ENCODE results near the gene ANLN. TPM values are rescaled to one million over a fixed set of nuclear protein-coding genes. Genes with fewer than 3 reads are reported as not detected.

ANLN gene
- total and polyA plus RNA-seq, 2 experiments from 2014 or later: 26.9 to 66.7 TPM

DNA sequence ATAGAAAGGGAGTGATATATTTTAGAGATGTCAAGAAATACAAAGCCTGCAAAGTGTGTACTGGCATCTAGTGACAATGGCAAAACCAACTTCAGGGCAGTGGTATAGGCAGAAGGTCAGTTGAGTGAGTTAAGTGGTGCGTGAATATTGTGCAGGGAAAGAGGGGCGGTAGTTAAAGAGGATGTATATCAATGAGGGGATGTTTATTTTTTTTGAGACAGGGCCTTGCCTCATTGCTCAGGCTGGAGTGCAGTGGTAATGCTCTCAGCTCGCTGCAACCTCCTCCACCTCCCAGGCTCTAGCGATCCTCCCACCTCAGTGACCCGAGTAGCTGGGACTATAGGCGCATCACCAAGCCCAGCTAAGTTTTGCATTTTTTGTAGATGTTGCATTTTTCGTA lies 13.8 kb downstream of the ANLN start:
- DNase-seq (ENCODE audit: low spot score): no peak
- Histone ChIP-seq H3F3A (replicated peaks; ENCODE audit: low read depth) (no peaks in the 10 kb centered on the region), H3K27ac (ENCODE audit: low read depth) (no peak overlapping the region), H3K27me3 (ENCODE audit: insufficient read depth) (no peaks in the 10 kb centered on the region), H3K79me2 (replicated peaks; ENCODE audit: insufficient read depth) (no peaks in the 10 kb centered on the region), H4K20me1 (replicated peaks; ENCODE audit: insufficient read depth) (no peaks in the 10 kb centered on the region), H3K4me1 (ENCODE audit: insufficient read depth) (peaks cover 12% of the 10 kb centered on the region), H3K4me2 (no peak overlapping the region), H3K4me3 (no peak overlapping the region), H2AFZ (no peak overlapping the region), H3K9me2 (ENCODE audit: insufficient read depth) (no peaks in the 10 kb centered on the region), H3K36me3 (ENCODE audit: insufficient read depth) (peaks cover 11% of the 10 kb centered on the region; the same call in 1 of the 2 replicates)
- ATAC-seq: no peak
- Mint-ChIP-seq H3K4me3 (no peak overlapping the region), H3K4me1 (peaks cover 14% of the 10 kb centered on the region), H3K27ac (no peak overlapping the region; the same call in 1 of the 2 replicates), H3K36me3 (ENCODE audit: low read depth) (peaks cover 54% of the 10 kb centered on the region), H3K9me3 (no peaks in the 10 kb centered on the region), H3K27me3 (ENCODE audit: insufficient read depth, low read depth, poor library complexity) (peaks cover 5% of the 10 kb centered on the region)
- no peak for TF ChIP-seq STAT1 (IDR thresholded peaks at IDR 0.05; ENCODE audit: unreplicated experiment)
- TF ChIP-seq, protein P1, sequence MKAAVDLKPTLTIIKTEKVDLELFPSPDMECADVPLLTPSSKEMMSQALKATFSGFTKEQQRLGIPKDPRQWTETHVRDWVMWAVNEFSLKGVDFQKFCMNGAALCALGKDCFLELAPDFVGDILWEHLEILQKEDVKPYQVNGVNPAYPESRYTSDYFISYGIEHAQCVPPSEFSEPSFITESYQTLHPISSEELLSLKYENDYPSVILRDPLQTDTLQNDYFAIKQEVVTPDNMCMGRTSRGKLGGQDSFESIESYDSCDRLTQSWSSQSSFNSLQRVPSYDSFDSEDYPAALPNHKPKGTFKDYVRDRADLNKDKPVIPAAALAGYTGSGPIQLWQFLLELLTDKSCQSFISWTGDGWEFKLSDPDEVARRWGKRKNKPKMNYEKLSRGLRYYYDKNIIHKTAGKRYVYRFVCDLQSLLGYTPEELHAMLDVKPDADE (IDR thresholded peaks at IDR 0.05): no peak
- TF ChIP-seq, protein P2, sequence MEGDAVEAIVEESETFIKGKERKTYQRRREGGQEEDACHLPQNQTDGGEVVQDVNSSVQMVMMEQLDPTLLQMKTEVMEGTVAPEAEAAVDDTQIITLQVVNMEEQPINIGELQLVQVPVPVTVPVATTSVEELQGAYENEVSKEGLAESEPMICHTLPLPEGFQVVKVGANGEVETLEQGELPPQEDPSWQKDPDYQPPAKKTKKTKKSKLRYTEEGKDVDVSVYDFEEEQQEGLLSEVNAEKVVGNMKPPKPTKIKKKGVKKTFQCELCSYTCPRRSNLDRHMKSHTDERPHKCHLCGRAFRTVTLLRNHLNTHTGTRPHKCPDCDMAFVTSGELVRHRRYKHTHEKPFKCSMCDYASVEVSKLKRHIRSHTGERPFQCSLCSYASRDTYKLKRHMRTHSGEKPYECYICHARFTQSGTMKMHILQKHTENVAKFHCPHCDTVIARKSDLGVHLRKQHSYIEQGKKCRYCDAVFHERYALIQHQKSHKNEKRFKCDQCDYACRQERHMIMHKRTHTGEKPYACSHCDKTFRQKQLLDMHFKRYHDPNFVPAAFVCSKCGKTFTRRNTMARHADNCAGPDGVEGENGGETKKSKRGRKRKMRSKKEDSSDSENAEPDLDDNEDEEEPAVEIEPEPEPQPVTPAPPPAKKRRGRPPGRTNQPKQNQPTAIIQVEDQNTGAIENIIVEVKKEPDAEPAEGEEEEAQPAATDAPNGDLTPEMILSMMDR (conservative IDR thresholded peaks at IDR 0.05; ENCODE audit: low read depth in 2 of 2): no peak
- TF ChIP-seq NANOG (IDR thresholded peaks at IDR 0.05; ENCODE audit: borderline replicate concordance): no peak
- TF ChIP-seq EZH2phosphoT487 (IDR thresholded peaks at IDR 0.05; ENCODE audit: unreplicated experiment): no peak
- no peak for TF ChIP-seq ZNF114 (CRISPR knock-in tag; IDR thresholded peaks at IDR 0.05)
- TF ChIP-seq, protein P3, sequence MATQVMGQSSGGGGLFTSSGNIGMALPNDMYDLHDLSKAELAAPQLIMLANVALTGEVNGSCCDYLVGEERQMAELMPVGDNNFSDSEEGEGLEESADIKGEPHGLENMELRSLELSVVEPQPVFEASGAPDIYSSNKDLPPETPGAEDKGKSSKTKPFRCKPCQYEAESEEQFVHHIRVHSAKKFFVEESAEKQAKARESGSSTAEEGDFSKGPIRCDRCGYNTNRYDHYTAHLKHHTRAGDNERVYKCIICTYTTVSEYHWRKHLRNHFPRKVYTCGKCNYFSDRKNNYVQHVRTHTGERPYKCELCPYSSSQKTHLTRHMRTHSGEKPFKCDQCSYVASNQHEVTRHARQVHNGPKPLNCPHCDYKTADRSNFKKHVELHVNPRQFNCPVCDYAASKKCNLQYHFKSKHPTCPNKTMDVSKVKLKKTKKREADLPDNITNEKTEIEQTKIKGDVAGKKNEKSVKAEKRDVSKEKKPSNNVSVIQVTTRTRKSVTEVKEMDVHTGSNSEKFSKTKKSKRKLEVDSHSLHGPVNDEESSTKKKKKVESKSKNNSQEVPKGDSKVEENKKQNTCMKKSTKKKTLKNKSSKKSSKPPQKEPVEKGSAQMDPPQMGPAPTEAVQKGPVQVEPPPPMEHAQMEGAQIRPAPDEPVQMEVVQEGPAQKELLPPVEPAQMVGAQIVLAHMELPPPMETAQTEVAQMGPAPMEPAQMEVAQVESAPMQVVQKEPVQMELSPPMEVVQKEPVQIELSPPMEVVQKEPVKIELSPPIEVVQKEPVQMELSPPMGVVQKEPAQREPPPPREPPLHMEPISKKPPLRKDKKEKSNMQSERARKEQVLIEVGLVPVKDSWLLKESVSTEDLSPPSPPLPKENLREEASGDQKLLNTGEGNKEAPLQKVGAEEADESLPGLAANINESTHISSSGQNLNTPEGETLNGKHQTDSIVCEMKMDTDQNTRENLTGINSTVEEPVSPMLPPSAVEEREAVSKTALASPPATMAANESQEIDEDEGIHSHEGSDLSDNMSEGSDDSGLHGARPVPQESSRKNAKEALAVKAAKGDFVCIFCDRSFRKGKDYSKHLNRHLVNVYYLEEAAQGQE (IDR thresholded peaks at IDR 0.05; ENCODE audit: unreplicated experiment): no peak

DNA sequence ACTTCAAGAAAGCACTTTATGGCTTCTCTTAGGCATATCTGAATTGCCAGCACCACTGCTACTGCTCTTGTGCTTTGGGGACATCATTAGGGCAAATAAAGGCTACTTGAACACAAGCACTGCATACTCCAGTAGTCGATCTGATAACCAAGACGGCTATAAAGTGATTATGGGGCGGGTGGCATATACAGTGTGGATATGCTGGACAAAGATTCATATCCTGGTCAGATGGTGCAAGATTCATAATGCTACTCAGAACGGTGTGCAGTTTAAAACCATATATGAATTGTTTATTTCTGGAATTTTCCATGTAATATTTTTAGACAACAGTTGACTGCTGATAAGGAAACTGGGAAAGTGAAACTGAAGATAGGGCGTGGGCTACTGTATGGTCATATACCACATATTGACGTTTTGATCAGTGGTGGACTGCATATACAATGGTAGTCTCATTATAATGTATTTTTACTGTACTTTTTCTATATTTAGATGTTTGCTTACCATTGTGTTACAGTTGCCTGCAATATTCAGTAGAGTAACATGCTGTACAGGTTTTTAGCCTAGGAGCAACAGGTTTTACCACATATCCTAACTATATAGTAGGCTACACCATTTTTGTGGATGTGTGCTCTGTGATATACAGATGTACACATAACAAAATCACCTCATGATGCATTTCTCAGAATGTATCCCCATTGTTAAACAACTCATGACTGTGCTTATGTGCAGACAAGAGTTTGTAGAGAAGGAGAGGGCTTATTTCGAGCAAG lies 15.2 kb downstream of the ANLN start:
- Histone ChIP-seq H2AFZ (no peak overlapping the region), H3K36me3 (ENCODE audit: insufficient read depth) (peaks cover 14% of the 10 kb centered on the region; the same call in 1 of the 2 replicates), H3K27ac (ENCODE audit: low read depth) (no peak overlapping the region; the same call in 1 of the 2 replicates), H3K4me3 (no peak overlapping the region), H3F3A (replicated peaks; ENCODE audit: low read depth) (no peaks in the 10 kb centered on the region), H3K27me3 (ENCODE audit: insufficient read depth) (no peaks in the 10 kb centered on the region), H4K20me1 (replicated peaks; ENCODE audit: insufficient read depth) (no peaks in the 10 kb centered on the region), H3K4me2 (no peak overlapping the region), H3K79me2 (replicated peaks; ENCODE audit: insufficient read depth) (no peaks in the 10 kb centered on the region), H3K9me2 (ENCODE audit: insufficient read depth) (no peaks in the 10 kb centered on the region), H3K4me1 (ENCODE audit: insufficient read depth) (peaks cover 12% of the 10 kb centered on the region)
- Mint-ChIP-seq H3K27ac (peak overlapping the region; percentile 49; the same call in 1 of the 2 replicates), H3K36me3 (ENCODE audit: low read depth) (peaks cover 44% of the 10 kb centered on the region), H3K9me3 (no peaks in the 10 kb centered on the region), H3K4me3 (no peak overlapping the region), H3K27me3 (ENCODE audit: insufficient read depth, low read depth, poor library complexity) (peaks cover 5% of the 10 kb centered on the region), H3K4me1 (peaks cover 14% of the 10 kb centered on the region)
- ATAC-seq: no peak
- no peak for DNase-seq (ENCODE audit: low spot score)
- TF ChIP-seq, protein P4, sequence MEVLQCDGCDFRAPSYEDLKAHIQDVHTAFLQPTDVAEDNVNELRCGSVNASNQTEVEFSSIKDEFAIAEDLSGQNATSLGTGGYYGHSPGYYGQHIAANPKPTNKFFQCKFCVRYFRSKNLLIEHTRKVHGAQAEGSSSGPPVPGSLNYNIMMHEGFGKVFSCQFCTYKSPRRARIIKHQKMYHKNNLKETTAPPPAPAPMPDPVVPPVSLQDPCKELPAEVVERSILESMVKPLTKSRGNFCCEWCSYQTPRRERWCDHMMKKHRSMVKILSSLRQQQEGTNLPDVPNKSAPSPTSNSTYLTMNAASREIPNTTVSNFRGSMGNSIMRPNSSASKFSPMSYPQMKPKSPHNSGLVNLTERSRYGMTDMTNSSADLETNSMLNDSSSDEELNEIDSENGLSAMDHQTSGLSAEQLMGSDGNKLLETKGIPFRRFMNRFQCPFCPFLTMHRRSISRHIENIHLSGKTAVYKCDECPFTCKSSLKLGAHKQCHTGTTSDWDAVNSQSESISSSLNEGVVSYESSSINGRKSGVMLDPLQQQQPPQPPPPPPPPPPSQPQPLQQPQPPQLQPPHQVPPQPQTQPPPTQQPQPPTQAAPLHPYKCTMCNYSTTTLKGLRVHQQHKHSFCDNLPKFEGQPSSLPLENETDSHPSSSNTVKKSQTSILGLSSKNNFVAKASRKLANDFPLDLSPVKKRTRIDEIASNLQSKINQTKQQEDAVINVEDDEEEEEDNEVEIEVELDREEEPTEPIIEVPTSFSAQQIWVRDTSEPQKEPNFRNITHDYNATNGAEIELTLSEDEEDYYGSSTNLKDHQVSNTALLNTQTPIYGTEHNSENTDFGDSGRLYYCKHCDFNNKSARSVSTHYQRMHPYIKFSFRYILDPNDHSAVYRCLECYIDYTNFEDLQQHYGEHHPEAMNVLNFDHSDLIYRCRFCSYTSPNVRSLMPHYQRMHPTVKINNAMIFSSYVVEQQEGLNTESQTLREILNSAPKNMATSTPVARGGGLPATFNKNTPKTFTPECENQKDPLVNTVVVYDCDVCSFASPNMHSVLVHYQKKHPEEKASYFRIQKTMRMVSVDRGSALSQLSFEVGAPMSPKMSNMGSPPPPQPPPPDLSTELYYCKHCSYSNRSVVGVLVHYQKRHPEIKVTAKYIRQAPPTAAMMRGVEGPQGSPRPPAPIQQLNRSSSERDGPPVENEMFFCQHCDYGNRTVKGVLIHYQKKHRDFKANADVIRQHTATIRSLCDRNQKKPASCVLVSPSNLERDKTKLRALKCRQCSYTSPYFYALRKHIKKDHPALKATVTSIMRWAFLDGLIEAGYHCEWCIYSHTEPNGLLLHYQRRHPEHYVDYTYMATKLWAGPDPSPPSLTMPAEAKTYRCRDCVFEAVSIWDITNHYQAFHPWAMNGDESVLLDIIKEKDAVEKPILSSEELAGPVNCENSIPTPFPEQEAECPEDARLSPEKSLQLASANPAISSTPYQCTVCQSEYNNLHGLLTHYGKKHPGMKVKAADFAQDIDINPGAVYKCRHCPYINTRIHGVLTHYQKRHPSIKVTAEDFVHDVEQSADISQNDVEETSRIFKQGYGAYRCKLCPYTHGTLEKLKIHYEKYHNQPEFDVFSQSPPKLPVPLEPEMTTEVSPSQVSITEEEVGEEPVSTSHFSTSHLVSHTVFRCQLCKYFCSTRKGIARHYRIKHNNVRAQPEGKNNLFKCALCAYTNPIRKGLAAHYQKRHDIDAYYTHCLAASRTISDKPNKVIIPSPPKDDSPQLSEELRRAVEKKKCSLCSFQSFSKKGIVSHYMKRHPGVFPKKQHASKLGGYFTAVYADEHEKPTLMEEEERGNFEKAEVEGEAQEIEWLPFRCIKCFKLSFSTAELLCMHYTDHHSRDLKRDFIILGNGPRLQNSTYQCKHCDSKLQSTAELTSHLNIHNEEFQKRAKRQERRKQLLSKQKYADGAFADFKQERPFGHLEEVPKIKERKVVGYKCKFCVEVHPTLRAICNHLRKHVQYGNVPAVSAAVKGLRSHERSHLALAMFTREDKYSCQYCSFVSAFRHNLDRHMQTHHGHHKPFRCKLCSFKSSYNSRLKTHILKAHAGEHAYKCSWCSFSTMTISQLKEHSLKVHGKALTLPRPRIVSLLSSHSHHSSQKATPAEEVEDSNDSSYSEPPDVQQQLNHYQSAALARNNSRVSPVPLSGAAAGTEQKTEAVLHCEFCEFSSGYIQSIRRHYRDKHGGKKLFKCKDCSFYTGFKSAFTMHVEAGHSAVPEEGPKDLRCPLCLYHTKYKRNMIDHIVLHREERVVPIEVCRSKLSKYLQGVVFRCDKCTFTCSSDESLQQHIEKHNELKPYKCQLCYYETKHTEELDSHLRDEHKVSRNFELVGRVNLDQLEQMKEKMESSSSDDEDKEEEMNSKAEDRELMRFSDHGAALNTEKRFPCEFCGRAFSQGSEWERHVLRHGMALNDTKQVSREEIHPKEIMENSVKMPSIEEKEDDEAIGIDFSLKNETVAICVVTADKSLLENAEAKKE (CRISPR knock-in tag; IDR thresholded peaks at IDR 0.05): no peak
